Smooth muscle cell (in vitro differentiated cells): Measurements from ENCODE around the gene RTCA. TPM values are rescaled to one million over a fixed set of nuclear protein-coding genes. Genes with fewer than 3 reads are reported as not detected.
"Not testable (repeated sequence)": the region's sequence is repeated elsewhere in the genome, so short reads cannot be mapped to it uniquely, and the experiment has no call there.

ENCODE experiments used
- DNase-seq: peaks from one replicate; lab custom pipeline; 2025; ENCODE audit not compliant: unreplicated experiment; lab: John Stamatoyannopoulos, UW
- H2AFZ ChIP-seq: fragments of 200-600 bp; sonication (generic); 2 replicates; pipeline ENCODE4 v1.6.0; 2016; ENCODE audit warnings: antibody characterized with exemption, low read depth, mild to moderate bottlenecking
- H3F3A ChIP-seq: fragments of 200-600 bp; sonication (generic); 2 replicates; pipeline ENCODE4 v1.6.0; 2017; ENCODE audit warnings: antibody characterized with exemption, low read depth
- H3K27ac ChIP-seq: fragments of 200-600 bp; sonication (generic); 2 replicates; pipeline ENCODE4 v1.5.1; 2016; ENCODE audit warnings: low read depth, mild to moderate bottlenecking
- H3K27me3 ChIP-seq: fragments of 200-600 bp; sonication (generic); 2 replicates; pipeline ENCODE4 v1.6.1; 2016; ENCODE audit warnings: low read depth, mild to moderate bottlenecking
- H3K36me3 ChIP-seq: fragments of 200-600 bp; sonication (generic); 2 replicates; pipeline ENCODE4 v1.5.1; 2016; ENCODE audit warnings: low read depth
- H3K4me1 ChIP-seq: fragments of 200-600 bp; sonication (generic); 2 replicates; pipeline ENCODE4 v1.5.1; 2016; ENCODE audit warnings: low read depth
- H3K4me2 ChIP-seq: fragments of 200-600 bp; sonication (generic); 2 replicates; pipeline ENCODE4 v1.6.0; 2016; ENCODE audit warnings: mild to moderate bottlenecking
- H3K4me3 ChIP-seq: fragments of 200-600 bp; sonication (generic); 2 replicates; pipeline ENCODE4 v1.5.1; 2016; ENCODE audit warnings: mild to moderate bottlenecking
- H3K79me2 ChIP-seq: fragments of 200-600 bp; sonication (generic); 2 replicates; pipeline ENCODE4 v1.6.0; 2016; ENCODE audit warnings: low read depth, mild to moderate bottlenecking
- H3K9ac ChIP-seq: fragments of 200-600 bp; sonication (generic); 2 replicates; pipeline ENCODE4 v1.6.0; 2016; ENCODE audit warnings: low read depth
- H3K9me3 ChIP-seq: fragments of 200-600 bp; sonication (generic); replicated peaks from 2 replicates; pipeline ENCODE4 v1.5.1; 2016; ENCODE audit warnings: low read depth
- H4K20me1 ChIP-seq: fragments of 200-600 bp; sonication (generic); 2 replicates; pipeline ENCODE4 v1.6.0; 2016; ENCODE audit warnings: low read depth
- CTCF ChIP-seq: fragments of 200-600 bp; sonication (generic); IDR thresholded peaks from 2 replicates; pipeline ENCODE4 v1.5.1; 2017; ENCODE audit warnings: borderline replicate concordance, mild to moderate bottlenecking, antibody characterized with exemption; ENCODE audit not compliant: insufficient read depth, poor library complexity, severe bottlenecking
- WGBS: methylation state at CpG from one replicate; pipeline ENCODE4 v1.1.7; 2016; ENCODE audit warnings: low lambda C conversion rate; 5-methylcytosine and 5-hydroxymethylcytosine counted together
- polyA plus RNA-seq: library from polyadenylated mRNA; unstranded; fragments of >200 nt; fragmentation: Nextera tagmentation; extraction: Ambion mirVana; gene quantifications from 2 replicates; pipeline ENCODE4 v1.2.1, GENCODE V29; 2016
- total RNA-seq: library from RNA; depleted of rRNA; stranded (reverse); fragments of >200 nt; gene quantifications from 2 replicates; pipeline ENCODE4 v1.2.3, GENCODE V29; 2014

The RTCA gene
- total and polyA plus RNA-seq, 2 experiments from 2014 or later, result 51.7 to 67.5 TPM

- Histone ChIP-seq H4K20me1 (no peaks in the 10 kb centered on the region), H3K79me2 (peaks cover 29% of the 10 kb centered on the region), H3K9ac (no peak overlapping the region), H3K36me3 (no peaks in the 10 kb centered on the region), H3K4me1 (peaks cover 6% of the 10 kb centered on the region), H3F3A (no peaks in the 10 kb centered on the region), H3K4me2 (no peak overlapping the region), H3K27me3 (no peaks in the 10 kb centered on the region), H2AFZ (peak overlapping the region; percentile 86), H3K9me3 (no peaks in the 10 kb centered on the region), H3K4me3 (no peak overlapping the region), H3K27ac (no peak overlapping the region)
- no peak for TF ChIP-seq CTCF
- DNase-seq, result no peak
- WGBS, result 93% methylated on average over 3 of the region's 3 CpGs
Measured at GRCh38 chr1:100250807-100251206, 15.2 kb upstream of the RTCA start.

GRCh38 chr1:100252901-100253300 is 13.1 kb upstream of the RTCA start:
- WGBS, result 78% methylated on average over 4 of the region's 4 CpGs
- H3K4me1 ChIP-seq, result peaks cover 6% of the 10 kb centered on the region
- H4K20me1 ChIP-seq, result no peaks in the 10 kb centered on the region
- no peak overlapping the region for H3K27ac ChIP-seq
- H2AFZ ChIP-seq, result no peak overlapping the region
- no peaks in the 10 kb centered on the region for H3K36me3 ChIP-seq
- TF ChIP-seq CTCF, result no peak
- no peaks in the 10 kb centered on the region for H3K27me3 ChIP-seq
- no peak overlapping the region for H3K4me2 ChIP-seq
- peaks cover 11% of the 10 kb centered on the region for H3K79me2 ChIP-seq
- H3F3A ChIP-seq, result no peaks in the 10 kb centered on the region
- DNase-seq, result no peak
- H3K9ac ChIP-seq, result no peak overlapping the region
- no peak overlapping the region for H3K4me3 ChIP-seq
- H3K9me3 ChIP-seq, result no peaks in the 10 kb centered on the region

- Histone ChIP-seq H3K9ac (no peak overlapping the region), H3K4me1 (peaks cover 4% of the 10 kb centered on the region), H3K36me3 (no peaks in the 10 kb centered on the region), H2AFZ (no peak overlapping the region), H3K9me3 (no peaks in the 10 kb centered on the region), H4K20me1 (no peaks in the 10 kb centered on the region), H3K27me3 (no peaks in the 10 kb centered on the region), H3F3A (no peaks in the 10 kb centered on the region), H3K27ac (no peak overlapping the region), H3K4me2 (no peak overlapping the region), H3K4me3 (no peak overlapping the region), H3K79me2 (peaks cover 5% of the 10 kb centered on the region)
- DNase-seq, result no peak
- TF ChIP-seq CTCF, result no peak
- WGBS, result 77% methylated on average over 10 of the region's 10 CpGs
Measured at GRCh38 chr1:100253552-100253951, 12.5 kb upstream of the RTCA start.

GRCh38 chr1:100256273-100256672 is 9.7 kb upstream of the RTCA start:
- H3K4me1 ChIP-seq, H3F3A ChIP-seq, H3K36me3 ChIP-seq, H3K27ac ChIP-seq, H2AFZ ChIP-seq, H3K4me3 ChIP-seq, H3K9me3 ChIP-seq, H3K9ac ChIP-seq, DNase-seq, H3K79me2 ChIP-seq, H3K27me3 ChIP-seq, H4K20me1 ChIP-seq, H3K4me2 ChIP-seq: not testable (repeated sequence)
- 89% methylated on average over 5 of the region's 5 CpGs for WGBS

GRCh38 chr1:100258427-100258826 is 7.6 kb upstream of the RTCA start:
- H3K9me3 ChIP-seq, H3F3A ChIP-seq, H3K36me3 ChIP-seq, DNase-seq, H3K9ac ChIP-seq, H3K27ac ChIP-seq, H3K4me2 ChIP-seq, H3K4me3 ChIP-seq, H3K27me3 ChIP-seq, H3K4me1 ChIP-seq, H3K79me2 ChIP-seq, H4K20me1 ChIP-seq, H2AFZ ChIP-seq: not testable (repeated sequence)
- 84% methylated on average over 5 of the region's 6 CpGs for WGBS
